NCI-H1417 (cell line): ENCODE results near the gene AKAP1.

Source experiments
- DNase-seq, 3 experiments: peaks; one replicate each; lab custom pipeline; 2025; lab: John Stamatoyannopoulos, UW

The AKAP1 gene

GRCh38 chr17:57084802-57085447 lies at the start of gene AKAP1:
Gene AKAP1, plus strand, starts transcription at chr17:57085246. Its CDS starts 20,219 bp downstream, at chr17:57105465.
- peak; percentile 97 to 98 (median 98) for DNase-seq

- peak; percentile 35 to 99 (median 83) for DNase-seq
Observed at GRCh38 chr17:57035971-57036481, 49.0 kb upstream of the AKAP1 start.

DNA sequence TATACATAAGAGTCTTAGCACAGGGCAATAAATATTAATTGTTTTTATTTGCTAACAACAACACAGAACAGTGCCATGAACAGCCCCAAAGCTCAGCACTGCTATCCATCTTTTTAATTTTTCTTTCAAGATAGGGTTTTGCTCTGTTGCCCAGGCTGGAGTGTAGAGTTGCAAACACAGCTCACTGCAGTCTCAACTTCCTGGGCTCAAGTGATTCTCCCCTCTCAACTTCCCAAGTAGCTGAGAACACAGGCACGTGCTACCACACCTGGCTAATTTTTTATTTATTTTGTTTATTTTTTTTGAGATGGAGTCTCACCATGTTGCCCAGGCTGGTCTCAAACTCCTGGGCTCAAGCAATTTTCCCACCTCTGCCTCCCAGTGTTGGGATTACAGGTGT lies 47.6 kb upstream of the AKAP1 start:
- DNase-seq: peak in 1 of 3 experiments; percentile 5

DNA sequence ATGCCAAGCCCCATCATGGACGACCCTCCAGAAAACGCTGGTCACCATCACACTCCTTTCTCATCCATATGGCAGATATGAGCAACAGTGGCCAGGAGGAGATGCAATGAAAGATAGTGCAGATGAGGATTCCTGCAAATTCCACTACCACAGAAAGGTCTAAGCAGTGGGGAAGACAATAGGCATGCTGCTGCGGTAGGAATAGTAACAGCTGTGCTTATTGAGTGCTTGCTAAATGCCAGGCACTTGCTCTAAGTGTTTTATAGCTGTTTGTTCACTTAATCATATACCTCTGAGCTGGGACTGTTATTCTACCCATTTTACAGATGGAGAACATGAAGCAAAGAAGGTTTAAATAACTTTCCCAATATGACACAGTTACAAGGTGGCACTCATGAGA lies 46.6 kb upstream of the AKAP1 start:
- no peak for DNase-seq

DNA sequence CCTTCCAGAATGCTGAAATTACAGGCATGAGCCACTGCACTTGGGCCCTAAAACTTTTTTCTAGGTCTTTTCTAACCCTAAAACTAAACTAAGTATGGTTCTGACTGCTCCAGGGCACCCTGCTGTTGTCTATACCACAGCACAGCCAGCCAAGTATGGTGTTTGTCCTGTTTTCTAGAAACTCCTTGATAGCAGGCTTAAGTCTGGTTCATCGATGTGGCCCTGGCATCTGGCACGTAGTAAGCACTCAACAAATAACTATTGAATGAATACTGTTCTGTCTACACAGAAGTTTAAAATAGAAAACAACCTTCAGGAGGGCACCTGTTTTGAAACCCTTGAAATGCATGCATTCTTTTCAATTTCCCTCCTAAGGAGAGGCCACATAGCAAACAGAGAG lies 44.5 kb upstream of the AKAP1 start:
- no peak for DNase-seq

GRCh38 chr17:57043276-57043675 lies 41.8 kb upstream of the AKAP1 start:
- no peak for DNase-seq

DNA sequence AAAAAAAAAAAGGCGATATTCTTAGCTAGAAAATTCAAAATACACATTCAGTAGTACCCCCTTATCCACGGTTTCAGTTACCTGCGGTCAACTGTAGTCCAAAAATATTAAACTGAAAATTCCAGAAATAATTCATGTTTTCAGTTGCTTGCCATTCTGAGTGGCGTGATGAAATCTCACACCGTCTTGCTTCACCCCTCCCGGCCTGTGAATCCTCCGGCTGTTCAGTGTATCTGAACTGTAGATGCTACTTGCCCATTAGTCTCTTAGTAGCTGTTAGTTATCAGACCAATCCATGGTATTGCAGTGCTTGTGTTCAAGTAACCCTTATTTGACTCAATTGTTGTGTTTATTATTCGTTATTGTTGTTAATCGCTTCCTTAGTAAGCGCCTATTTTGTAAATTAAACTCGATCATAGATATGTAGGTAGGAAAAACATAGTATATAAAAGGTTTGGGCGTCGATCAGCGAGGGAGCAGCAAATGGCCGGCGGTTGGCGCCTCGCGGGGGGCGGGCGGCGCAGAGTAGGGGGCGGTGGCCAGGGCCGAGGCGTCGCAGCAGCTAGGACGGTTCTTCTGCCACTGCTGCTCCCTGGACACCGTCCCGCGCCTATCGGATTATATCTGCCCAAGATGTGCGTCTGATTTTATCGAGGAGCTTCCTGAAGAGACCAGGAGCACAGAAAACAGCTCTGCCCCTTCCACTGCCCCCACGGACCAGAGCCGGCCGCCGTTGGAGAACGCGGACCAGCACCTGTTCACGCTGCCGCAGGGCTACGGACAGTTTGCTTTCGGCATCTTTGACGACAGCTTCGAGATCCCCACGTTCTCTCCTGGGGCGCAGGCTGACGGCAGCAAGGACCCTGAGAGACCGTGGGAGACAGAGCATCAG lies 39.8 kb upstream of the AKAP1 start:
- no peak for DNase-seq

DNA sequence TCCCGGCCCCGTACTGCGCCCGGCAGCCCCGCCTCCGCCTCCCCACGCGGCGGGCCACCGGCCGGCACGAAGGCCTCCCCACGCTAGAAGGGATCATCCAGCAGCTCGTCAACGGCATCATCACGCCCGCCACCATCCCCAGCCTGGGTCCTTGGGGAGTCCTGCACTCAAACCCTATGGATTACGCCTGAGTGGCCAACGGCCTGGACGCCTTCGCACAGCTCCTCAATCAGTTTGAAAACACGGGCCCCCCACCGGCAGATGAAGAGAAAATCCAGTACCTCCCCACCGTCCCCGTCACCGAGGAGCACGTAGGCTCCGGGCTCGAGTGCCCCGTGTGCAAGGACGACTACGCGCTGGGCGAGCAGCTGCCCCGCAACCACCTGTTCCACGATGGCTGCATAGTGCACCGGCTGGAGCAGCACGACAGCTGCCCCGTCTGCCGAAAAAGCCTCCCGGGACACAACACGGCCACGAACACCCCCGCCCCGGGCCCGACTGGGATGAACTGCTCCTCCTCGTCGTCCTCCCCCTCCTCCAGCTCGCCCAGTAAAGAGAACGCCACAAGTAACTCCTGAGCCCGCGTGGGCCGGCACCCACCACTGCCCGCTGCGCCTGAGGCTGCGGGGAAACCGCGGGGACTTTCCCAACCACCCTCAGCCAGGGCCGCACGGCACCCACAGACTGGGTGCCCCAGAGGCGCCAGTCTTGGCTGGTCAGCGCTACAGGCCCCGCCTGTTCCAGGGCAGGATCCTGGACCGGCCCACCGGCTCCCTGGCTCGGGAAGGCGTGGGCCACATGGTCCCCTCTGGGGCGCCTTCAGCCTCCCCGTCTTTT lies 39.0 kb upstream of the AKAP1 start:
- no peak for DNase-seq

GRCh38 chr17:57046749-57047148 lies 38.3 kb upstream of the AKAP1 start:
- no peak for DNase-seq

GRCh38 chr17:57048096-57048495 lies 37.0 kb upstream of the AKAP1 start:
- DNase-seq: no peak

GRCh38 chr17:57050306-57050705 lies 34.7 kb upstream of the AKAP1 start:
- no peak for DNase-seq

DNA sequence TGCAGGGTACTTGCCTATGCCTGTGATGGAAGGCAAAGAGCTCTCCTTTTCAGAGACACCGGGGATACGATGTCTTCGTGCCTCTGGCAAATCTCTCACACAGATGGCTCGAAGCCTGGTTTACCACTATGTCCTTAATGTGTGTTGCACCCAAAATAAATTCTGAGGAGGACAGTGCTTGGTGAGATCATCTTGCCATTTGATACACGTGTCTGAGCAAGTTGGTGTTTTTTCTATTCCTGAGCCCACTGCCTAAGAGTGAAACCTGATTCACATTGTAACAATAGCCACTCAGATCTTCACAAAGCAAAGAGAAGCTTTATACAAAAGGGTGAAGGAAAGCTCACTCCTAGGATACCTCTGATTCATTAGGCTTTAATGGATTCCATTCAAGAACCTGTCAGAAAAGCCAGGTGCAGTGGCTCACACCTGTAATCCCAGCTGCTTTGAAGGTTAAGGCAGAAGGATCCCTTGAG lies 33.1 kb upstream of the AKAP1 start:
- DNase-seq: peak; percentile 85 to 96 (median 93)

GRCh38 chr17:57062865-57063264 lies 22.2 kb upstream of the AKAP1 start:
- no peak for DNase-seq

- no peak for DNase-seq
Observed at GRCh38 chr17:57067162-57067561, 17.9 kb upstream of the AKAP1 start.

DNA sequence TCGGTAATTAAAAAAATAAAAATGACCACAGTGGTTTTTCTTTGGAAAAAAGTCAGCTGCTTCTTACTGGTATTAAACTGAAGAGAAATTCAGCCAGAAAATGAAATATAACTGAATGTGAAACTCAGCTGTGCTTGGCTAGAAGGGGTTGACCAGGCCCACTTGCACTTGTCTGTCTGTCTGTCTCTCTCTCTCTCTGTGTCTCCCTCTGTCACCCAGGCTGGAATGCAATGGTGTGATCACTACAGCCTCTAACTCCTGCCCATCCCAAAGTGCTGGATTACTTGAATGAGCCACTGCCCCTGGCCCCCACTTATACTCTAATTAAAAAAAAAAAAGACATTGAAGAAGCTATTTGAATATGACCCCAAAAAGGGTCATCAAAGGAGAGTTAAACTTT lies 17.3 kb upstream of the AKAP1 start:
- no peak for DNase-seq

- DNase-seq: no peak
Observed at GRCh38 chr17:57068222-57068658, 16.8 kb upstream of the AKAP1 start.

- DNase-seq: no peak
Observed at GRCh38 chr17:57068707-57069106, 16.3 kb upstream of the AKAP1 start.

DNA sequence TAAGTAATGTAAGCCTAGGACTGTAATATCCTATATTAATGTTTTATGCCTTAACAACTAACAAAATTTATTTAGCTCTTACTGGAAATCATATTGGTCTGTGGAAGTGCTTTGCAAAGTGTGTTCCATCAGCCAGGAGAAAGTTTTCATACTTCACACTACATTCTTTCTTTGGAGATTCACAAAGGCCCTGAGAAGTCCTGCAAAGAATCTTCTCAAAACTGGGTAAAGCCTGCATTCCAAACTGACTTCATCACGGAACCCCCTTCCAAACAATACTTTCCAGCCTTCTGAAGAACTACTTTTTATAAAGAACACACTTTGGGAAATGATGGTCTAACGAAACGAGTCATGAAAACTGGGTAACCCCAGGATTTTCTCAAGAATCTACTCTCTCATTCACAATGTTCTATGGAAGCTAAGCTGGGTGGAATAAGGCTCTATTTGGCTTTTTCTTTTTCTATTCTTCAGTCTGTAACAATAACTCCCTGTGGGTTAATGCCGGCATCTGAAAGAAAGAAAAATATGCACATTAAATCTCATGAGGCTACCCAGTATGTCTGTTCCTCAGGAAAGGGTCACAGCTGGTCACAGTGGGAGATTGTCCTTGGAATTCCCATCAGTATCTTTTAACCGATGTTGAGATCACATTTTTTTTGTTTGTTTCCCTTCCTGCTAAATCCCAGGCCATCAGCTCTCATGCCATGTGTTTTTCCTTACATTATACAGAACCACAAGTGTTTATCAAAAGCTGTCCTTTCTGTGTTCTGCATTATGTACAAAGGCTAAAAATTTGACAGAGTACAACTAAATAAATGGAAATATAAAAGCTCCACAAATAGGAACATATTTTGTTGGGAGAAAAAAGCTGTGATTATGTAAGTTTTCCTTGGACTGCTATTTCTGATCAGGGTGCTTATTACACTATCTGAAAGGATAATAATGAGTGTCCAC lies 12.8 kb upstream of the AKAP1 start:
- no peak for DNase-seq

GRCh38 chr17:57073626-57074025 lies 11.4 kb upstream of the AKAP1 start:
- no peak for DNase-seq

GRCh38 chr17:57075193-57075592 lies 9.9 kb upstream of the AKAP1 start:
- DNase-seq: no peak

DNA sequence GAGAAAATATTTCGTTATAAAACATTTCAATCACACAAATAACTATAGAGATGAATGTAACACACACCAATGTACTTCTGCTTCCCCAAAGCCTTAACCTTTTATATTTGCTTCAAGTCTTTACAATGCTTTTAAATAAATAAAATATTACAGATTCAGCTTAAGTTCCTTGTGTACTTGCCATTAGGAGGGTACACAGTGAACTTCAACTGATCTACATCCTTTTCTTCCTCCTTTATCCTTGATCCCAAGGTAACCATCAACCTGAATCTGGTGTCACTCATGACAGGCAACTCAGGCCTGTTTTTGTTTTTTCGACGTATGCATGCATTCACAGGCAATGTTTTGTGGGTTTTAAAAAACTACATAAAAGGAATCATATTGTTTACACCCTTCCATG lies 9.3 kb upstream of the AKAP1 start:
- no peak for DNase-seq
